IPS DF 6.9 (cell line): ENCODE data around the gene ANKRD44.

Experiments
- DNase-seq: peaks from one replicate; pipeline ENCODE4 v3.0.0-alpha.2; 2013; ENCODE audit warnings: low read depth, low spot score
- H3K27ac ChIP-seq: one replicate; pipeline ENCODE4 v1.5.1; 2013; ENCODE audit warnings: low read length, control low read depth
- H3K27me3 ChIP-seq: 2 replicates; pipeline ENCODE4 v1.6.1; 2013; ENCODE audit warnings: mild to moderate bottlenecking, low read length; ENCODE audit not compliant: control insufficient read depth, insufficient read depth
- H3K36me3 ChIP-seq: 2 replicates; pipeline ENCODE4 v1.6.1; 2013; ENCODE audit warnings: low read length; ENCODE audit not compliant: control insufficient read depth, insufficient read depth
- H3K4me1 ChIP-seq: 2 replicates; pipeline ENCODE4 v1.6.1; 2013; ENCODE audit warnings: low read length; ENCODE audit not compliant: control insufficient read depth, insufficient read depth
- H3K4me3 ChIP-seq: 2 replicates; pipeline ENCODE4 v1.5.1; 2013; ENCODE audit warnings: mild to moderate bottlenecking, low read length
- H3K9me3 ChIP-seq: 2 replicates; pipeline ENCODE4 v1.6.1; 2013; ENCODE audit warnings: low read length, inconsistent platforms; ENCODE audit not compliant: control insufficient read depth, insufficient read depth
- WGBS: extraction: QIAGEN DNeasy Blood & Tissue Kit; methylation state at CpG from one replicate; pipeline ENCODE4 v1.1.7; 2013; ENCODE audit warnings: mixed read lengths, missing lambda C conversion rate; ENCODE audit not compliant: insufficient read length, insufficient coverage; 5-methylcytosine and 5-hydroxymethylcytosine counted together

ANKRD44 gene

GRCh38 chr2:197276156-197276555 lies 34.4 kb downstream of the ANKRD44 start:
- WGBS: no CpG with 5 or more reads among the region's 2 CpGs

GRCh38 chr2:197274937-197275336 lies 35.6 kb downstream of the ANKRD44 start:
- Histone ChIP-seq H3K4me1 (no peaks in the 10 kb centered on the region), H3K36me3 (no peaks in the 10 kb centered on the region), H3K4me3 (no peak overlapping the region), H3K27me3 (no peaks in the 10 kb centered on the region), H3K27ac (no peak overlapping the region), H3K9me3 (no peaks in the 10 kb centered on the region)
- no CpG with 5 or more reads among the region's 3 CpGs for WGBS
- no peak for DNase-seq

More at GRCh38 chr2:197276156-197276555, 34.4 kb downstream of the ANKRD44 start:
- no peaks in the 10 kb centered on the region for H3K9me3 ChIP-seq
- no peaks in the 10 kb centered on the region for H3K4me1 ChIP-seq
- DNase-seq: no peak
- no peak overlapping the region for H3K27ac ChIP-seq
- no peak overlapping the region for H3K4me3 ChIP-seq
- H3K36me3 ChIP-seq: no peaks in the 10 kb centered on the region
- H3K27me3 ChIP-seq: no peaks in the 10 kb centered on the region

GRCh38 chr2:197274349-197274748 lies 36.2 kb downstream of the ANKRD44 start:
- H3K9me3 ChIP-seq: no peaks in the 10 kb centered on the region
- H3K36me3 ChIP-seq: no peaks in the 10 kb centered on the region
- H3K4me3 ChIP-seq: no peak overlapping the region
- no peaks in the 10 kb centered on the region for H3K4me1 ChIP-seq
- WGBS: no CpG with 5 or more reads among the region's 6 CpGs
- no peak overlapping the region for H3K27ac ChIP-seq
- H3K27me3 ChIP-seq: no peaks in the 10 kb centered on the region
- no peak for DNase-seq

- H3K27ac ChIP-seq: no peak overlapping the region
- H3K36me3 ChIP-seq: no peaks in the 10 kb centered on the region
- no peaks in the 10 kb centered on the region for H3K27me3 ChIP-seq
- H3K9me3 ChIP-seq: no peaks in the 10 kb centered on the region
- DNase-seq: no peak
- H3K4me3 ChIP-seq: no peak overlapping the region
- H3K4me1 ChIP-seq: no peaks in the 10 kb centered on the region
- WGBS: no CpG with 5 or more reads among the region's 4 CpGs
Measured at GRCh38 chr2:197273485-197273884, 37.1 kb downstream of the ANKRD44 start.

- H3K27ac ChIP-seq: no peak overlapping the region
- no peak overlapping the region for H3K4me3 ChIP-seq
- no peaks in the 10 kb centered on the region for H3K4me1 ChIP-seq
- H3K36me3 ChIP-seq: no peaks in the 10 kb centered on the region
- H3K9me3 ChIP-seq: no peaks in the 10 kb centered on the region
- H3K27me3 ChIP-seq: no peaks in the 10 kb centered on the region
- DNase-seq: no peak
- no CpG with 5 or more reads among the region's 3 CpGs for WGBS
Measured at GRCh38 chr2:197270601-197271000, 40.0 kb downstream of the ANKRD44 start.

GRCh38 chr2:197269815-197270214 lies 40.8 kb downstream of the ANKRD44 start:
- no peak overlapping the region for H3K27ac ChIP-seq
- no peaks in the 10 kb centered on the region for H3K27me3 ChIP-seq
- H3K4me3 ChIP-seq: no peak overlapping the region
- H3K9me3 ChIP-seq: no peaks in the 10 kb centered on the region
- no peaks in the 10 kb centered on the region for H3K36me3 ChIP-seq
- no peak for DNase-seq
- no peaks in the 10 kb centered on the region for H3K4me1 ChIP-seq

GRCh38 chr2:197268786-197269584 lies 41.6 kb downstream of the ANKRD44 start:
- no CpG with 5 or more reads among the region's 7 CpGs for whole genome bisulfite sequencing
- no peaks in the 10 kb centered on the region for H3K4me1 ChIP-seq
- H3K27me3 ChIP-seq: no peaks in the 10 kb centered on the region
- H3K9me3 ChIP-seq: no peaks in the 10 kb centered on the region
- H3K4me3 ChIP-seq: no peak overlapping the region
- no peak for DNase-seq
- H3K27ac ChIP-seq: no peak overlapping the region
- no peaks in the 10 kb centered on the region for H3K36me3 ChIP-seq

- Histone ChIP-seq H3K27me3 (no peaks in the 10 kb centered on the region), H3K4me3 (no peak overlapping the region), H3K27ac (no peak overlapping the region), H3K36me3 (no peaks in the 10 kb centered on the region), H3K9me3 (no peaks in the 10 kb centered on the region), H3K4me1 (no peaks in the 10 kb centered on the region)
- DNase-seq: no peak
- 100% methylated on average over 1 of the region's 3 CpGs for WGBS
Measured at GRCh38 chr2:197266477-197266876, 44.1 kb downstream of the ANKRD44 start.

- DNase-seq: no peak
- no peaks in the 10 kb centered on the region for H3K27me3 ChIP-seq
- H3K27ac ChIP-seq: no peak overlapping the region
- no peaks in the 10 kb centered on the region for H3K4me1 ChIP-seq
- WGBS: no CpG with 5 or more reads among the region's 5 CpGs
- no peaks in the 10 kb centered on the region for H3K9me3 ChIP-seq
- H3K4me3 ChIP-seq: no peak overlapping the region
- H3K36me3 ChIP-seq: no peaks in the 10 kb centered on the region
Measured at GRCh38 chr2:197265924-197266323, 44.7 kb downstream of the ANKRD44 start.

- H3K36me3 ChIP-seq: no peaks in the 10 kb centered on the region
- no peaks in the 10 kb centered on the region for H3K9me3 ChIP-seq
- WGBS: no CpG with 5 or more reads among the region's 4 CpGs
- no peak overlapping the region for H3K4me3 ChIP-seq
- H3K27me3 ChIP-seq: no peaks in the 10 kb centered on the region
- no peak for DNase-seq
- H3K27ac ChIP-seq: no peak overlapping the region
- no peaks in the 10 kb centered on the region for H3K4me1 ChIP-seq
Measured at GRCh38 chr2:197265036-197265435, 45.5 kb downstream of the ANKRD44 start.

GRCh38 chr2:197264332-197264731 lies 46.2 kb downstream of the ANKRD44 start:
- no peaks in the 10 kb centered on the region for H3K36me3 ChIP-seq
- no CpG with 5 or more reads among the region's 5 CpGs for WGBS
- H3K4me1 ChIP-seq: no peaks in the 10 kb centered on the region
- DNase-seq: no peak
- H3K27ac ChIP-seq: no peak overlapping the region
- no peak overlapping the region for H3K4me3 ChIP-seq
- no peaks in the 10 kb centered on the region for H3K27me3 ChIP-seq
- H3K9me3 ChIP-seq: no peaks in the 10 kb centered on the region
